GM23338 (cell line): ENCODE data around the gene ASAP2. TPM values are rescaled to one million over a fixed set of nuclear protein-coding genes. Genes with fewer than 3 reads are reported as not detected.

Experiments used
- ATAC-seq: fragments of 200-7000 bp; cut with Tn5 transposase; 3 replicates; pipeline ENCODE4 v1.9.1; 2020
- DNase-seq: peaks from one replicate; pipeline ENCODE4 v3.0.0-alpha.2; 2015; ENCODE audit warnings: low spot score
- H2AFZ ChIP-seq: fragments of 200-600 bp; sonication (generic); 2 replicates; pipeline ENCODE4 v1.8.0; 2016; ENCODE audit warnings: antibody characterized with exemption, mild to moderate bottlenecking, moderate library complexity
- H3F3A ChIP-seq: fragments of 200-600 bp; sonication (generic); replicated peaks from 2 replicates; pipeline ENCODE4 v1.8.0; 2017; ENCODE audit warnings: antibody characterized with exemption, mixed run types, low read depth
- H3K27ac ChIP-seq: fragments of 200-600 bp; sonication (generic); 2 replicates; pipeline ENCODE4 v1.6.1; 2016; ENCODE audit warnings: low read depth
- H3K27me3 ChIP-seq: fragments of 200-600 bp; sonication (generic); 2 replicates; pipeline ENCODE4 v1.8.0; 2016; ENCODE audit warnings: mild to moderate bottlenecking, mixed run types, moderate library complexity; ENCODE audit not compliant: insufficient read depth
- H3K36me3 ChIP-seq: fragments of 200-600 bp; sonication (generic); 2 replicates; pipeline ENCODE4 v1.8.0; 2016; ENCODE audit warnings: mild to moderate bottlenecking; ENCODE audit not compliant: insufficient read depth
- H3K4me1 ChIP-seq: fragments of 200-600 bp; sonication (generic); 2 replicates; pipeline ENCODE4 v1.8.0; 2016; ENCODE audit warnings: mild to moderate bottlenecking, moderate library complexity; ENCODE audit not compliant: insufficient read depth
- H3K4me2 ChIP-seq: fragments of 200-600 bp; sonication (generic); 2 replicates; pipeline ENCODE4 v1.7.1; 2017; ENCODE audit warnings: mixed run types
- H3K4me3 ChIP-seq: fragments of 200-600 bp; sonication (generic); 2 replicates; pipeline ENCODE4 v1.6.1; 2016; ENCODE audit warnings: mixed run types
- H3K79me2 ChIP-seq: fragments of 200-600 bp; sonication (generic); replicated peaks from 2 replicates; pipeline ENCODE4 v1.8.0; 2017; ENCODE audit warnings: mild to moderate bottlenecking; ENCODE audit not compliant: insufficient read depth
- H3K9me2 ChIP-seq: fragments of 200-600 bp; sonication (generic); 2 replicates; pipeline ENCODE4 v1.8.0; 2017; ENCODE audit not compliant: insufficient read depth
- H4K20me1 ChIP-seq: fragments of 200-600 bp; sonication (generic); replicated peaks from 2 replicates; pipeline ENCODE4 v1.8.0; 2017; ENCODE audit warnings: mild to moderate bottlenecking; ENCODE audit not compliant: insufficient read depth
- H3K27ac Mint-ChIP-seq: 2 replicates; pipeline ENCODE4 v1.8.0; 2020; ENCODE audit warnings: inconsistent platforms, mild to moderate bottlenecking, moderate library complexity, mixed read lengths
- H3K27me3 Mint-ChIP-seq: 3 replicates; pipeline ENCODE4 v1.8.0; 2022; ENCODE audit warnings: low read depth, mild to moderate bottlenecking, moderate library complexity, mixed read lengths, inconsistent platforms; ENCODE audit not compliant: insufficient read depth, poor library complexity
- H3K36me3 Mint-ChIP-seq: 3 replicates; pipeline ENCODE4 v1.8.0; 2021; ENCODE audit warnings: low read depth, mild to moderate bottlenecking, inconsistent platforms, moderate library complexity, mixed read lengths
- H3K4me1 Mint-ChIP-seq: 3 replicates; pipeline ENCODE4 v1.8.0; 2020; ENCODE audit warnings: mild to moderate bottlenecking, inconsistent platforms, mixed read lengths
- H3K4me3 Mint-ChIP-seq: 3 replicates; pipeline ENCODE4 v1.8.0; 2021; ENCODE audit warnings: moderate library complexity, mild to moderate bottlenecking, inconsistent platforms, mixed read lengths
- H3K9me3 Mint-ChIP-seq: 3 replicates; pipeline ENCODE4 v1.8.0; 2020; ENCODE audit warnings: moderate library complexity, mild to moderate bottlenecking, inconsistent platforms, mixed read lengths
- CREB1 ChIP-seq: fragments of 250-450 bp; sonication (Bioruptor Pico); IDR thresholded peaks from 2 replicates; pipeline ENCODE4 v1.5.0; 2020; ENCODE audit warnings: low read depth, mild to moderate bottlenecking, moderate library complexity
- CTCF ChIP-seq, 2 experiments: fragments of 200-600 bp in 1 of 2; sonication (generic) in 1 of 2; conservative IDR thresholded peaks; 2 replicates each; pipeline versions ENCODE4 v1.5.1 to v1.6.1; 2016 to 2017; ENCODE audit warnings: antibody characterized with exemption in 2 of 2, low read depth in 2 of 2, mild to moderate bottlenecking in 2 of 2, moderate library complexity in 1 of 2
- EZH2 ChIP-seq: fragments of 200-600 bp; sonication (generic); IDR thresholded peaks from one replicate; pipeline ENCODE4 v1.8.0; 2017; ENCODE audit warnings: antibody characterized with exemption, mild to moderate bottlenecking, low read depth; ENCODE audit not compliant: unreplicated experiment
- EZH2phosphoT487 ChIP-seq: fragments of 200-600 bp; sonication (generic); IDR thresholded peaks from one replicate; pipeline ENCODE4 v1.8.1; 2018; ENCODE audit warnings: antibody characterized with exemption; ENCODE audit not compliant: unreplicated experiment
- JUNB ChIP-seq: IDR thresholded peaks from one replicate; pipeline ENCODE4 v1.6.1; 2016; ENCODE audit warnings: antibody characterized with exemption; ENCODE audit not compliant: unreplicated experiment
- NANOG ChIP-seq: IDR thresholded peaks from 2 replicates; pipeline ENCODE4 v1.6.1; 2016; ENCODE audit warnings: antibody characterized with exemption, borderline replicate concordance
- POLR2AphosphoS5 ChIP-seq: IDR thresholded peaks from 2 replicates; pipeline ENCODE4 v1.6.1; 2016; ENCODE audit warnings: antibody characterized with exemption, low read depth
- polyA plus RNA-seq: library from polyadenylated mRNA; unstranded; fragments of >200 nt; fragmentation: Nextera tagmentation; extraction: Ambion mirVana; gene quantifications from 2 replicates; pipeline ENCODE4 v1.2.1, GENCODE V29; 2016
- total RNA-seq: library from RNA; depleted of rRNA; stranded (reverse); fragments of >200 nt; shearing (Covaris generic); gene quantifications from 2 replicates; pipeline ENCODE4 v1.2.3, GENCODE V29; 2014
- TF ChIP-seq, protein P1 (sequence below): IDR thresholded peaks from one replicate; pipeline ENCODE4 v1.6.1; 2018; ENCODE audit warnings: antibody characterized with exemption; ENCODE audit not compliant: unreplicated experiment
- TF ChIP-seq, protein P2 (sequence below): IDR thresholded peaks from 2 replicates; pipeline ENCODE4 v1.6.1; 2016; ENCODE audit warnings: antibody characterized with exemption

The ASAP2 gene
- total and polyA plus RNA-seq, 2 experiments from 2014 or later = 2.6 to 15.6 TPM

GRCh38 chr2:9236867-9237266 lies 30.3 kb downstream of the ASAP2 start (continued):
- no peak for TF ChIP-seq CTCF (conservative IDR thresholded peaks at IDR 0.05; ENCODE audit: low read depth in 2 of 2)
- TF ChIP-seq, protein P1, sequence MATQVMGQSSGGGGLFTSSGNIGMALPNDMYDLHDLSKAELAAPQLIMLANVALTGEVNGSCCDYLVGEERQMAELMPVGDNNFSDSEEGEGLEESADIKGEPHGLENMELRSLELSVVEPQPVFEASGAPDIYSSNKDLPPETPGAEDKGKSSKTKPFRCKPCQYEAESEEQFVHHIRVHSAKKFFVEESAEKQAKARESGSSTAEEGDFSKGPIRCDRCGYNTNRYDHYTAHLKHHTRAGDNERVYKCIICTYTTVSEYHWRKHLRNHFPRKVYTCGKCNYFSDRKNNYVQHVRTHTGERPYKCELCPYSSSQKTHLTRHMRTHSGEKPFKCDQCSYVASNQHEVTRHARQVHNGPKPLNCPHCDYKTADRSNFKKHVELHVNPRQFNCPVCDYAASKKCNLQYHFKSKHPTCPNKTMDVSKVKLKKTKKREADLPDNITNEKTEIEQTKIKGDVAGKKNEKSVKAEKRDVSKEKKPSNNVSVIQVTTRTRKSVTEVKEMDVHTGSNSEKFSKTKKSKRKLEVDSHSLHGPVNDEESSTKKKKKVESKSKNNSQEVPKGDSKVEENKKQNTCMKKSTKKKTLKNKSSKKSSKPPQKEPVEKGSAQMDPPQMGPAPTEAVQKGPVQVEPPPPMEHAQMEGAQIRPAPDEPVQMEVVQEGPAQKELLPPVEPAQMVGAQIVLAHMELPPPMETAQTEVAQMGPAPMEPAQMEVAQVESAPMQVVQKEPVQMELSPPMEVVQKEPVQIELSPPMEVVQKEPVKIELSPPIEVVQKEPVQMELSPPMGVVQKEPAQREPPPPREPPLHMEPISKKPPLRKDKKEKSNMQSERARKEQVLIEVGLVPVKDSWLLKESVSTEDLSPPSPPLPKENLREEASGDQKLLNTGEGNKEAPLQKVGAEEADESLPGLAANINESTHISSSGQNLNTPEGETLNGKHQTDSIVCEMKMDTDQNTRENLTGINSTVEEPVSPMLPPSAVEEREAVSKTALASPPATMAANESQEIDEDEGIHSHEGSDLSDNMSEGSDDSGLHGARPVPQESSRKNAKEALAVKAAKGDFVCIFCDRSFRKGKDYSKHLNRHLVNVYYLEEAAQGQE = no peak
- no peak for TF ChIP-seq EZH2
- TF ChIP-seq NANOG = no peak
- TF ChIP-seq, protein P2, sequence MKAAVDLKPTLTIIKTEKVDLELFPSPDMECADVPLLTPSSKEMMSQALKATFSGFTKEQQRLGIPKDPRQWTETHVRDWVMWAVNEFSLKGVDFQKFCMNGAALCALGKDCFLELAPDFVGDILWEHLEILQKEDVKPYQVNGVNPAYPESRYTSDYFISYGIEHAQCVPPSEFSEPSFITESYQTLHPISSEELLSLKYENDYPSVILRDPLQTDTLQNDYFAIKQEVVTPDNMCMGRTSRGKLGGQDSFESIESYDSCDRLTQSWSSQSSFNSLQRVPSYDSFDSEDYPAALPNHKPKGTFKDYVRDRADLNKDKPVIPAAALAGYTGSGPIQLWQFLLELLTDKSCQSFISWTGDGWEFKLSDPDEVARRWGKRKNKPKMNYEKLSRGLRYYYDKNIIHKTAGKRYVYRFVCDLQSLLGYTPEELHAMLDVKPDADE = no peak

GRCh38 chr2:9237831-9238230 lies 31.2 kb downstream of the ASAP2 start:
- Histone ChIP-seq H3K4me2 (no peak overlapping the region), H3K79me2 (peaks cover 94% of the 10 kb centered on the region), H4K20me1 (peaks cover 2% of the 10 kb centered on the region; the same call in 1 of the 2 replicates), H3F3A (no peaks in the 10 kb centered on the region), H3K27me3 (no peaks in the 10 kb centered on the region), H3K4me3 (no peak overlapping the region), H3K27ac (no peak overlapping the region), H3K4me1 (peaks cover 10% of the 10 kb centered on the region), H3K36me3 (no peaks in the 10 kb centered on the region), H2AFZ (no peak overlapping the region), H3K9me2 (peaks cover 3% of the 10 kb centered on the region; the same call in 1 of the 2 replicates)
- Mint-ChIP-seq H3K4me1 (peaks cover 24% of the 10 kb centered on the region), H3K9me3 (no peaks in the 10 kb centered on the region; the same call in 2 of the 3 replicates), H3K27ac (no peak overlapping the region), H3K4me3 (no peak overlapping the region), H3K27me3 (peaks cover 1% of the 10 kb centered on the region), H3K36me3 (no peaks in the 10 kb centered on the region)
- no peak for TF ChIP-seq POLR2AphosphoS5
- no peak for TF ChIP-seq EZH2phosphoT487
- no peak for TF ChIP-seq CREB1 (CRISPR knock-in tag)
- TF ChIP-seq JUNB = no peak
- DNase-seq (no peak), ATAC-seq (no peak)
